Stimulated activated naive CD8-positive, alpha-beta T cell treated with anti-CD3 and anti-CD28 coated beads, Interleukin-15, Interleukin-2, amounts not matched to agents 100 U/mL and 50 U/mL, for 24 hours (primary cell): ENCODE measurements around the gene ELK3.

Experiments
- ATAC-seq: fragments of 150-1000 bp; cut with Tn5 transposase; one replicate; pipeline ENCODE4 v1.10.0; 2021
- DNase-seq: peaks from one replicate; pipeline ENCODE4 v3.0.0; 2021

The ELK3 gene

GRCh38 chr12:96193725-96194575 is at the start of gene ELK3:
Gene ELK3 (plus strand): TSS chr12:96194375.
- peak; percentile 67 for DNase-seq
- peak; percentile 24 for ATAC-seq

- DNase-seq (no peak), ATAC-seq (no peak)
Measured at GRCh38 chr12:96146747-96147146, 47.4 kb upstream of the ELK3 start.

GRCh38 chr12:96150442-96150841 is 43.7 kb upstream of the ELK3 start:
- ATAC-seq (no peak), DNase-seq (no peak)

GRCh38 chr12:96152164-96152563 is 42.0 kb upstream of the ELK3 start:
- DNase-seq (no peak), ATAC-seq (no peak)

- ATAC-seq (no peak), DNase-seq (no peak)
Measured at GRCh38 chr12:96153131-96153725, 40.9 kb upstream of the ELK3 start.

- ATAC-seq (no peak), DNase-seq (no peak)
Measured at GRCh38 chr12:96155181-96155580, 39.0 kb upstream of the ELK3 start.

GRCh38 chr12:96155781-96156180 is 38.4 kb upstream of the ELK3 start:
- no peak for DNase-seq
- no peak for ATAC-seq

GRCh38 chr12:96156211-96156610 is 38.0 kb upstream of the ELK3 start:
- ATAC-seq: no peak
- DNase-seq: no peak

GRCh38 chr12:96157427-96157826 is 36.7 kb upstream of the ELK3 start:
- no peak for ATAC-seq
- no peak for DNase-seq

- ATAC-seq (no peak), DNase-seq (no peak)
Measured at GRCh38 chr12:96164951-96165811, 29.0 kb upstream of the ELK3 start.

- ATAC-seq (no peak), DNase-seq (no peak)
Measured at GRCh38 chr12:96166765-96167164, 27.4 kb upstream of the ELK3 start.

- DNase-seq: no peak
- ATAC-seq: no peak
Measured at GRCh38 chr12:96167492-96167891, 26.7 kb upstream of the ELK3 start.

GRCh38 chr12:96170328-96170727 is 23.8 kb upstream of the ELK3 start:
- no peak for ATAC-seq
- no peak for DNase-seq

GRCh38 chr12:96170762-96171161 is 23.4 kb upstream of the ELK3 start:
- no peak for ATAC-seq
- DNase-seq: no peak

GRCh38 chr12:96171905-96172304 is 22.3 kb upstream of the ELK3 start:
- ATAC-seq: no peak
- no peak for DNase-seq

GRCh38 chr12:96172981-96173380 is 21.2 kb upstream of the ELK3 start:
- ATAC-seq: no peak
- DNase-seq: no peak

GRCh38 chr12:96176575-96176974 is 17.6 kb upstream of the ELK3 start:
- DNase-seq (no peak), ATAC-seq (no peak)

- peak; percentile 99 for ATAC-seq
Measured at GRCh38 chr12:96177013-96177412, 17.2 kb upstream of the ELK3 start.

GRCh38 chr12:96183734-96184370 is 10.3 kb upstream of the ELK3 start:
- DNase-seq (no peak), ATAC-seq (peak; percentile 28)

More at GRCh38 chr12:96177013-96177412, 17.2 kb upstream of the ELK3 start:
- DNase-seq: peak; percentile 69

- no peak for DNase-seq
- ATAC-seq: no peak
Measured at GRCh38 chr12:96185914-96186313, 8.3 kb upstream of the ELK3 start.

GRCh38 chr12:96186607-96187301 is 7.4 kb upstream of the ELK3 start:
- ATAC-seq (no peak), DNase-seq (no peak)

- ATAC-seq (no peak), DNase-seq (no peak)
Measured at GRCh38 chr12:96187956-96188355, 6.2 kb upstream of the ELK3 start.
